ENCODE results near the gene P3H1.

The P3H1 gene

DNA sequence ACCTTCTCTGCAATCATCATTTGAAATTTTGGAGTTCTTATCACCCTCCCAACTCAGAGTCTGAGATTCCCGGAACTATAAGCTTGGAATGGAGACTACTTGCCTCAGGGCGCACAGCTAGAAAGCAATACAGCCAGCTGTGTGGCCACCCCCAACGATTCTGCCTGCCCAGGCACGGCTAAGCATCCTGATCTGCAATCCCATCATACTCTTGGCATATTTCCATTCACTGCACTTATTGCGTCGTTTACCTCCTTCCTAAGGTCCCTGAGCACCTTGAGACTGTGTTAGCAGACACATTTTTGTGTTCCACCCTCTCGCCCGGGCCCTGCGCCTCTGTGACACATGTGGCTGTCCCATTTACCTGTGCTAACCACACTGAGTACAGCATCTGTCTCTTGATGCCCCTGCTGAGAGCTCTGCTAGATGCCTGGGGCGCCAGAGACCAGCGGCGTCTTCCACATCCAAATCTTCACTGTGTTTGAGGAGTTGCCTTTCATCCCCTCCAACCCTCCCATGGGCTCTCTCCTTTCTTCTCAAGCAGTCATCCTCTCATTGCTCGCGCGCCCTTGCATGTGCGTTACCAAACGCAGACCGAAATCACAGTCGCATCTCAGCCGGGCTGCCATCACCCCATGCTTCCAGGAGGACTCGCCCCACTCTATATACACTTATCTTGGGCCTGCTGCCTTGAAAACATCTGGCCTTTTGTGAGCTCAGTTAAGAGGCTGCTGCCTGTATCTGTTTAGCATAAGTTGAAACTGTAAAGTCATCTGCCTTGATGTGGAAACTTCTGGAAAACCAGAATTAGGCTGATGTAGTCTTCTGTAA lies 23.3 kb downstream of the P3H1 start:
- DNase-seq = no peak

- DNase-seq = no peak
Observed at GRCh38 chr1:42742617-42743316, 24.1 kb downstream of the P3H1 start.

GRCh38 chr1:42742141-42742540 lies 24.7 kb downstream of the P3H1 start:
- no peak for DNase-seq

DNA sequence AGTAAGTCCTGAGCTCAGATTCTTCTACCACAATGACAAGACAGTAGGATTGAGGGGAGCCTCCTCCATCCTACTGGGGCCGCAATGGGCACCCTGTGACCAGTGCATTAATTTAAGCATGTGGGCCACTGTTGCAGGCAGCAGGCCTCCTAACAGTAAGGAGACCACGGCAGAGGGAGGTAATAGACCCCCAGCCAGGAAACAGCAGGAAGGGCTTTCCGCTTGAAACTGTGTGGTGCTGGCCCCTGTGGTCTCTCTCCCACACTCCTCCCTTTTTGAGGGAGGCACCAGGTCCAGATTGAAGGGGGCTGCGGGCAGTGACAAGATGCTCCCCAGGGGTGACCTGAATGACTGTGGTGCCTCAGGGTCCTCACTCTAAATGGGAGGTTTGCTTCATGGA lies 25.1 kb downstream of the P3H1 start:
- no peak for DNase-seq

DNA sequence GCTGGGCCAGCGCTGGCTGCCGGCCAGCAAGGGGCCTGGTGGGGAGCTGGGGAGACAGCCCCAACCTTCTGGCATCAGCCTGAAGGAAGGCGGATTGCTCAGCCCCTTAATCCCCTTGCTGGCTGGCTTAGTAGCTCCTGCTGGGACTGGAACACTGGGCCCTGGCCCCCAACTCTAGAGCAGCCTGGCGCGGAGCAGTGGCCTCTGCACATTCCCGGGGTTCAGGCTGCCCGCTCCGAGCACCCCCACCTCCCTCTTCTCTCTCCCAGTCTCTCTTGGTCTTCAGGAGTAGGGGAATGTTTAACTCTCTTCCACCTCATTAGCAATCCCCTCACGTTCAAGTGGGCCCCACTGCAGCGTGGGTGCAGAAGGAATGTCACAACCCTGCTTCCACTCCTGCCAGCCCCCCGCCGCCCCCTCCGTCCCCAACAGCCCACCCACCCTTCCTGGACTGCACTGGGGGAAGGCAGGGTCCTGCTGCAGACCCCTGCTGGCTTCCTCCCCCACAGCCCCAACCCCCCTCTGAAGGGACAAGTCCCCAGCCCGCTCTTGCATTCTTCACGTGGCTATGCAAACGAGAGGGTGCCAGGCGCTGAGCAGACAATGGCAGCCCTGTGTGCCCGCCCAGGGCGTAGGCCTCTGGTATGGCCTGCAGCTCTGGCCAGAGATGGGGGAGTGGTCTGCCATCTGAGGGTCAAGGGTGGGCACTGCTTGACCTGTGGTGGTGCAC lies 25.8 kb downstream of the P3H1 start:
- DNase-seq = no peak

- DNase-seq = no peak
Observed at GRCh38 chr1:42739753-42740700, 26.8 kb downstream of the P3H1 start, which contains the start of gene CLDN19. Gene CLDN19 (minus strand): TSS chr1:42740236. CDS start chr1:42740063, 173 bp downstream.

DNA sequence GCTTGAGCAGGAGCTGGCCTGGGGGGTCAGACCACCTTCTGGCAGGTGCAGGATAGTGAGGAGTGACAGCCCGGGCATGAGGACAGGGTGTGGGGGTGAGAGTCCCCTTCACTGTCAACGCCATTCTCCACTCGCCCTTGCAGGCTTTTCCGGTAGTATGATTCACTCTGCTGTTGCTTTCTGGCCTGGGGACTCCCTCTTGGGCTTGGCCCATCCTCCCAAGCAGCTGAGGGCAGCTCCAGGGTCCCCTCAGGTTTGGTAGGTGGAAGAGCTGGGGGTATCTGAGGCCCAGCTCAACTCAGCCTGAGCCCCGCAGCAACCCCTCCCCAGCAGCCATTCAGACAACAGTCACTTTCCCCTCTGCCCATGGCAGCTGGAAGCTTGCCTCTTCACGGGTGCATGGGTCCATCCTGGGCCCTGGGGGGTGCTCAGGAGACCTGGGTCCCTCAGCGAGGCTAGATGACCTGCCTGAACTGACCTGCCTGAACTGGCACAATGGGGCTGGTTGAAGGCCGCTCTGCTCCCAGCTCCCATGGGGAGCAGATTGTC lies 28.1 kb downstream of the P3H1 start:
- DNase-seq = no peak

DNA sequence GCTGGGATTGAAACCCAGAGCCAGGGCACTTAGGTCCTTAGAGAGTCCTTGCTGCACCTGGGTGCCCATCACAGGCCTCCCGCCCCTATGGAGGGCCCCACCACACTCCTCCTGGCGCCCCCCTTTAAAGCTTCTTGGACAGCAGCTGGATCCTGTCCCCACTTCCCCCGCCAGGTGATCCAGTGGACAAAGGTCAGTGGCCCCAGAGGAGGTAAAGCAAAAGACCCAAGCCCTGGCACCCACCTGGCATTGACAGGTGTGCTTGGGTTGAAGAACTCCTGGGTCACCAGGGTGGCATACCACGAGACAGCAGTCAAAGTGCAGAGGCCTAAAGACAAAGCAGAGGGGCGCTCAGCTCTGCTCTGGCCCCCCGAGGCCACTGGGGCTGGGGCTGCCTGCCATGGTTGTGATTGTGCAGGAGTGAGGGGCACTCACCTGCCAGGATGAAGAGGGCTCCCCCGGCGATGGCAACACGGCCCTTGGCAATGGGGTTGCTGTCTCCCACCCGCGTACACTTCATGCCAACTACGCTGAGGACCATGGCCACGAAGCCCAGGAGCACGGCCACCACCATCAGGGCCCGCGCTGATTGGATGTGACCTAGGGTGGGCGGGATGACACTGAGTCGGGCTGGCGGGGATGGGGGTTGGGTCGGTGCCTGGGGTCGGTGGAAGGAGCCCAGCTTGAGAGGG lies 28.7 kb downstream of the P3H1 start:
- no peak for DNase-seq

DNA sequence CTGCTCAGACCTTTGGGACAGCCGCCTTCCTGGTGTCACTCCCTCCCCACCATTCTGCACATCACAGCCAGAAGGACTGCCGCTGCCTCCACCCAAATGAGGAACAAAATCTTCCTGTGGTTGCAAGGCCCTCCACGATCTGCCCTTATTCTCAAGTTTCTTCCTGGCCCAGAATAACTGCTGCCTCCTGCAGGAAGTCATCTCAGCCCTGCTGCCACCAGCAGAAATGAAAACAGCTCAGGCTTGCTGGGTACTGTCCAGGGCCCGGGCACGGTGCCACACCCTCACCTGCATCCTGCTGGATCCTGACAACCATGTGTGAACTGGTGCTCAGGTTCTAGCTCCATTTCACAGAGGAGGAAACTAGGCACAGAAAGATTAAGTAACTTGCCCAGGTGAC lies 29.6 kb downstream of the P3H1 start:
- no peak for DNase-seq

- no peak for DNase-seq
Observed at GRCh38 chr1:42736571-42737200, 30.1 kb downstream of the P3H1 start.

DNA sequence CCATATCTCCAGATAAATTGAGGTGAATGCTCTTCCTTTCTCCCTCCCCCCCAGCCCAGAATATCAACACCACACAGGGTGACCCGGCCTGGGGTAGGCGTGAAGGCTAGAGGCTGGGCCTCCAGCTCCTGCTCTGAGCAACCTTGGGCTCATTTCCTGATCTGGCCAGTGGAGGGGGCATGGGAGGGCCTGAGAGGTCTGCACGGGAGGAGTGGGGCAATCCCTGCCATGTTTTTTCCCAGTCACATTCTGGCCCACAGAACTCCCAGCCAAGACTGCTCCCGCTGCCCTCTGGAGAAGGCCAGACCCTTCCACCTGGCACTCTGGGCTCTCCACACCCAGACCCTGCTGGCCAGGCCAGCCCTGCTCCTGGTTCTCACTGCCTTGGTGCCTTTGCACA lies 30.7 kb downstream of the P3H1 start:
- no peak for DNase-seq

DNA sequence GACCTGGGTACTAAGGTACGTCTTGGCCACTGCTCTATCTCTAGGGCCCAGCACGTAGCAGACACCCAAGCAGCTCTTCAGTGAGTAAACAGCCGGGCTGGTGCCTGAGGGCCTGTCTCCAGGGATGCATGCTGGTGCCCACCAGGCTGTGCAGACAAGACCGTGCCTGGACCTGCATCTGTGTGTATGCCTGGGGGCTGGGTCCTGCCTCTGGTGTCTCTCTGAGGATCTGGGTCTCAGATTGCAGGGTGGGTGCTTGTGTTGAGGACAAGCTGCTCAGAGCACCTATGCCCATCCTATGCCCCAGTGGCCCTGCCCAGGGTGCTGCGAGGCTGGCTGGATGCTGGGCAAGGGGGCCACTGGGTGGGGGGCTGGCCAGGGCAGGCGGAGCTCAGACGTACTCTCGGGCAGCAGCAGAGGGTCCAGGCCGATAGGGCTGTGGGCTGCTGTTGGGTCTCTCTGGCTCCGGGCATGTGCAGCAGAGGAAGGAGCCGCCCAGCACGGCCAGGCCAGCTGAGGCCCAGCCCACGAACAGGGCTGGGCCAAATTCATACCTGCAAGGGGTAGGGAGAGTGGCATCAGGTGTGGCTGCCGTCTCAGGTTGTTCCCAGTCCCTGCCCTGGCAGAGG lies 31.2 kb downstream of the P3H1 start:
- no peak for DNase-seq

DNA sequence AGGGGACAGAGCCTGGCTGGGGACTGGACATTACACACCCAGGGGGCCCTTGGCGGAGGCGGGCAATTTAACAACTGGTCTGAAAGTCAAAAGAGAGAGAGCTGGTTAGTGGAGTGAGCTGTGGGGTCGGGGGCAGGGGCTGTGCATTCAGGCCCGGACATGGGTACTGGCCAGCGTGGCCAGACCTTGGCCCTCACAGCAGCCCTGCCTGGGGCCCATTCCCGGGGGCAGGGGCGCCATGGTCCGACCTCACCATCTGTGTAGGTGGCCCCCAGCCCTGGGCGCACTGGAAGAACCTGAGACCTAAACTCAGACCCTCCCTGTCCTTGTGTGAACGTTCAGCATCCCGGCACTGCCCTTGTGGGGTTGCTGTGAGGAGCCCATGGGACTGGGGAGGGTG lies 31.8 kb downstream of the P3H1 start:
- DNase-seq = no peak

GRCh38 chr1:42734201-42735035 lies 32.4 kb downstream of the P3H1 start:
- no peak for DNase-seq

DNA sequence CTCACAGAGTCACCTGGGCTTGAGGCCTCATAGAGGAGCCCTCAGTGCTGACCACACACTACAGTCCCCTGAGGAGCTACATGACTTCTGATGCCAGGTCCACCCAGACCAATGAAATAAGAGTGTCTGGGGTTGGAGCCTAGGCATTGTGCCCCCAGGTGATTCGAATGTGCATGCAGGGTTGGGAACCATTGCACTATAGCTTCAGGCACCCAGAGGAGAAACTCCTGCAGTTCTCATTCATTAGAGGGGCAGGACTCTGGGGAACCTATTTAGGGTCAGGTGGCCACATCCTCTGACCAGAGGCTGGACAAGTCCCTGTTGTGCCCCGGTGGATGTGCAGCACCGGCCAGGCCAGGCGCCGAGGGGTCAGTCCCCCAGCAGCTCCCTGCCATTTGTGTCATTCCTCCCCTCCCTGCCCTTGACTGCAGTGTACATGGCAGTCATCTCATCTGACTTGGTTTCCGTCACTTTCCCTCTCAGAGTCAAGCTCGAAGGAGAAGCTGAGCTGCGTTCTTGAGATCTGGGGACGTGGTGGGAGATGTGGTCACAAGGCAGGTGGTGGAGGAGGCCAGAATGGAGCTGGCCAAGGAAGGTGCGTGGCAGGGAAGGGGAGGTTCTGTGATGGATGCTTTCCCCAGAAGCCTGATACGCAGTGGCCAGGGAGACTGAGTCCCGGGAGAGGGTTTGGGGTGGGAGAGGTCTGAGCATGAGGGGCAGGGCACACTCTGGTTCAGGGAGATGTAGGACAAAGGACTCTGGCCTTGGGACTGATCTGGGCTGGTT lies 33.2 kb downstream of the P3H1 start:
- DNase-seq = no peak

DNA sequence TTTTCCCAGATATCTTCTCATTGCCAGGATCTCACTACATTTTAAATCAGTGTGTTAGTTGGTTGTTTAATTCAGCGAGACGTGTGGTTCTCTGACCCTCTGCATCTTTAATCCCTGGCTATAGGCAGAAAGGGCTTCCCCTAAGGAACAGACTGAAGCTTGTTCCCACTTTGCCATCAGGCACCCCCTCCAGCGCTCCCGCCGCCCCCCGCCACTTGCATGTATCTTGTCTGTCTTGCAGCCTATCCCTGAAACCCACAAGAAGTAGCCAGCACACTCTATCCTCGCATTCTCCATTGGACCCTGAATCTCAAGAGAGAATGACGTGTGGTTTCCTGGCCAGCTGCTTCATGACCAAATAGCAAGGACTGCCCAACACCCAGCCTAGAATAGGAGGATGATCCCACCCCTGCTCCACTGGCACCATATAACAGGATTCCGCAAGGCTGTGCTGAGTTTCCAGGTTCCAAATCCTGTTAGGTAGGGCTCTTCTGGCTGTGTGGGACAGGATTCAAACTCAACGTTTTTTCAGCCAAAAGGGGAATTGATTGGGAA lies 34.6 kb downstream of the P3H1 start:
- DNase-seq = no peak

DNA sequence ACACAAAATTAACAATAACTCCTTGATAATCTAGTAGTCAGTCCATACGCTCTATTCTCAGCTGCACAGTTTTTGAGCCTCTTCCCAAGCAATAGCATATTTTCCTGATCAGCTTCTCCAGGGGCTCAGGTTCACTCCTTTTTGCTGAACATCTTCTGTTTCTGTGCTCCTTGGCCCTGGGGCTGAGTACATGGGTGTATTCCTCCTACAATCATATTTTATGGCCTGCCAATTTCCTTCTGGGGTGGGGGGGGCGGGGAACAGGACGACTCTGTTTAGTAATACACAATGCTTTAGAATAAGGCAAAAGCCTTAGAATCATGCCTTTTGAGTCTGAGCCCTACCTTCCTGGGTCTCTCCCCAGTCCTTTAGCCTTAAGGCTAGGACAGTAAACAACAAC lies 35.2 kb downstream of the P3H1 start:
- DNase-seq = no peak

DNA sequence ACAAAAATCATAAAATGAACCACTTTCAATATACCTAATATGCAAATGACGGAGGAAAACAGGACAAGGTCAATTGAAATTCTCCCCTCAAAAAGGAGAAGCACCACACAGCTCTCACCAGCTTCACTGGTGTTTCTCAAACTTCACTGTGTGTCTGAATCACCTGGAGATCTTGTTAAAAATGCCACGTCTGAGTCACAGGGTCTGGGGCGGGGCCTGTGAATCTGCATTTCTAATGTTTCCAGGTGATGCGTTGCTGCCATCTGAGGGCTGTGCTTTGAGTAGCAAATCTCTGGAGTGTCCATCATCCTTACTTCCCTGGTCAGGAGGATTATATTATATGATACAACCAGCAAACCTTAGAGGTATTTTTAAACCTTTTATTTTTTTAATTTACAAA lies 35.8 kb downstream of the P3H1 start:
- no peak for DNase-seq

All from NCI-H187 (cell line).